Measurements from ENCODE around the gene RIMBP2.

RIMBP2 gene

GRCh38 chr12:130651188-130651959, 64.7 kb downstream of the RIMBP2 start:
- Histone ChIP-seq H3K27ac (ENCODE audit: extremely low read depth, low read depth, low read length) (no peak overlapping the region), H3K36me3 (ENCODE audit: control insufficient read depth in 2 of 2, insufficient read depth in 1 of 2, low read length in 2 of 2) (no peaks in the 10 kb centered on the region), H3K4me3 (ENCODE audit: low read depth, low read length) (no peak overlapping the region), H3K9me3 (ENCODE audit: control insufficient read depth, insufficient read depth, low read depth, low read length) (no peaks in the 10 kb centered on the region), H3K4me1 (ENCODE audit: control insufficient read depth, insufficient read depth, low read length) (no peaks in the 10 kb centered on the region)
- TF ChIP-seq ZNF791 (tag by site-specific recombination; IDR thresholded peaks at IDR 0.05): no peak
- TF ChIP-seq ZNF433 (tag by site-specific recombination; IDR thresholded peaks at IDR 0.05; ENCODE audit: low read depth): no peak
- no peak for TF ChIP-seq ZNF518A (tag by site-specific recombination; conservative IDR thresholded peaks at IDR 0.05; ENCODE audit: low read depth)
- TF ChIP-seq ZNF311 (tag by site-specific recombination; IDR thresholded peaks at IDR 0.05; ENCODE audit: borderline replicate concordance): no peak
- TF ChIP-seq ZNF548 (tag by site-specific recombination; IDR thresholded peaks at IDR 0.05): no peak
- TF ChIP-seq ZBTB8A (tag by site-specific recombination; IDR thresholded peaks at IDR 0.05): no peak
- no peak for TF ChIP-seq PRDM10 (tag by site-specific recombination; IDR thresholded peaks at IDR 0.05)
- no peak for TF ChIP-seq ZNF404 (tag by site-specific recombination; IDR thresholded peaks at IDR 0.05)
- TF ChIP-seq ZBTB49 (tag by site-specific recombination; IDR thresholded peaks at IDR 0.05; ENCODE audit: low read depth): no peak
- no peak for TF ChIP-seq ZNF837 (tag by site-specific recombination; IDR thresholded peaks at IDR 0.05)
- TF ChIP-seq ZNF426 (tag by site-specific recombination; IDR thresholded peaks at IDR 0.05): no peak
- TF ChIP-seq EGR2 (tag by site-specific recombination; IDR thresholded peaks at IDR 0.05; ENCODE audit: low read depth): no peak
- TF ChIP-seq ZNF133 (tag by site-specific recombination; IDR thresholded peaks at IDR 0.05): no peak
- TF ChIP-seq ZNF18 (tag by site-specific recombination; IDR thresholded peaks at IDR 0.05): no peak
- POLR2A ChIA-PET: no interaction called here
- CTCF ChIA-PET: no interaction called here

Data from HEK293 (cell line).